ENCODE results near the gene YPEL2. TPM values are rescaled to one million over a fixed set of nuclear protein-coding genes. Genes with fewer than 3 reads are reported as not detected.

YPEL2 gene
- total RNA-seq, 1 experiment from 2014 or later, result 2.2 TPM

DNA sequence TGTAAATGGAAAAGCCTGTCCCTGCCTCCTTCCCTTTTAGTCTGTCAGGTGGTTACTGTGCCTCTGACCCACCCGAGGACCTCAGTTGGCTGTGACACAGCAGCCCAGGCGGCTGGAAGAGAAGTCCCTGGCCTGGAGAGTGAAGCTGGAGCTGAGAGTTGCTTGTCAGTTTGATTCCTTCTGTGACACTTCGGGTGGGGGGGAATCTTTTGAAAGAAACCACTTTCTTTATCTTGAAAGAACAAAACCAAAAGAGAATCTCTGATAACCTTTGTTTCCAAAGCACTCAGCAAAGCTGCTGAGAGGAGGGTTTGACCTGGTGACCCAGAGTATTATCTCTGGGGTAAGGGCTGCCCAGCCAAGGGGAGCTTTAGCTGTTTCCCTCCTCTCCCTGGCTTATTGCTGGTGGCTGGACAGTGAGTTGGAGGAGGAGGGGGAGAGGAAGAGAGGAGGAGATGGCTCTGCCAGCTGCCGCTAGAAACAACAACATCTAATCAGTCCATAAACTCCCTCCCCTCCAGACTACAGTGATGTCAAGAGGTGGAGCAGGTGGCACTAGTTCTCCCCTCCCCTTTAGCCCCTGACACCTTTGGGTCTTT is 34.0 kb downstream of the YPEL2 start:
- CTCF ChIA-PET, result interaction anchor here (0.6 to 2.3 kb wide), 12 partner anchors 11 to 107 kb away, joined by 3 to 28 read pairs (median 4); no protein-coding TSS in a partner anchor
- Mint-ChIP-seq H3K9me3 (no peaks in the 10 kb centered on the region), H3K36me3 (no peaks in the 10 kb centered on the region), H3K4me3 (no peak overlapping the region), H3K27ac (no peak overlapping the region; the same call in 1 of the 2 replicates), H3K27me3 (ENCODE audit: low read depth) (no peaks in the 10 kb centered on the region), H3K4me1 (peaks cover 63% of the 10 kb centered on the region)
- DNase-seq (ENCODE audit: low spot score) (no peak), ATAC-seq (no peak; the same call in 1 of the 2 replicates)
- TF ChIP-seq ZNF416 (CRISPR knock-in tag; IDR thresholded peaks at IDR 0.05) (no peak), NFE2L1 (CRISPR knock-in tag; IDR thresholded peaks at IDR 0.05) (no peak), ESRRA (CRISPR knock-in tag; IDR thresholded peaks at IDR 0.05; ENCODE audit: borderline replicate concordance) (no peak), NFYB (CRISPR knock-in tag; conservative IDR thresholded peaks at IDR 0.05; ENCODE audit: low read depth) (no peak), JUN (CRISPR knock-in tag; IDR thresholded peaks at IDR 0.05) (no peak), EMX1 (CRISPR knock-in tag; IDR thresholded peaks at IDR 0.05) (no peak)
- TF ChIP-seq, protein P1, sequence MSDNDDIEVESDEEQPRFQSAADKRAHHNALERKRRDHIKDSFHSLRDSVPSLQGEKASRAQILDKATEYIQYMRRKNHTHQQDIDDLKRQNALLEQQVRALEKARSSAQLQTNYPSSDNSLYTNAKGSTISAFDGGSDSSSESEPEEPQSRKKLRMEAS (CRISPR knock-in tag; IDR thresholded peaks at IDR 0.05), result no peak
- TF ChIP-seq, protein P2, sequence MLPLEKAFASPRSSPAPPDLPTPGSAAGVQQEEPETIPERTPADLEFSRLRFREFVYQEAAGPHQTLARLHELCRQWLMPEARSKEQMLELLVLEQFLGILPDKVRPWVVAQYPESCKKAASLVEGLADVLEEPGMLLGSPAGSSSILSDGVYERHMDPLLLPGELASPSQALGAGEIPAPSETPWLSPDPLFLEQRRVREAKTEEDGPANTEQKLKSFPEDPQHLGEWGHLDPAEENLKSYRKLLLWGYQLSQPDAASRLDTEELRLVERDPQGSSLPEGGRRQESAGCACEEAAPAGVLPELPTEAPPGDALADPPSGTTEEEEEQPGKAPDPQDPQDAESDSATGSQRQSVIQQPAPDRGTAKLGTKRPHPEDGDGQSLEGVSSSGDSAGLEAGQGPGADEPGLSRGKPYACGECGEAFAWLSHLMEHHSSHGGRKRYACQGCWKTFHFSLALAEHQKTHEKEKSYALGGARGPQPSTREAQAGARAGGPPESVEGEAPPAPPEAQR (CRISPR knock-in tag; IDR thresholded peaks at IDR 0.05), result no peak
- POLR2A ChIA-PET, result interaction anchor here (0.6 to 1.2 kb wide), 4 partner anchors 11 to 254 kb away, joined by 3 to 4 read pairs (median 3); partner anchors contain the start of gene CLTC

DNA sequence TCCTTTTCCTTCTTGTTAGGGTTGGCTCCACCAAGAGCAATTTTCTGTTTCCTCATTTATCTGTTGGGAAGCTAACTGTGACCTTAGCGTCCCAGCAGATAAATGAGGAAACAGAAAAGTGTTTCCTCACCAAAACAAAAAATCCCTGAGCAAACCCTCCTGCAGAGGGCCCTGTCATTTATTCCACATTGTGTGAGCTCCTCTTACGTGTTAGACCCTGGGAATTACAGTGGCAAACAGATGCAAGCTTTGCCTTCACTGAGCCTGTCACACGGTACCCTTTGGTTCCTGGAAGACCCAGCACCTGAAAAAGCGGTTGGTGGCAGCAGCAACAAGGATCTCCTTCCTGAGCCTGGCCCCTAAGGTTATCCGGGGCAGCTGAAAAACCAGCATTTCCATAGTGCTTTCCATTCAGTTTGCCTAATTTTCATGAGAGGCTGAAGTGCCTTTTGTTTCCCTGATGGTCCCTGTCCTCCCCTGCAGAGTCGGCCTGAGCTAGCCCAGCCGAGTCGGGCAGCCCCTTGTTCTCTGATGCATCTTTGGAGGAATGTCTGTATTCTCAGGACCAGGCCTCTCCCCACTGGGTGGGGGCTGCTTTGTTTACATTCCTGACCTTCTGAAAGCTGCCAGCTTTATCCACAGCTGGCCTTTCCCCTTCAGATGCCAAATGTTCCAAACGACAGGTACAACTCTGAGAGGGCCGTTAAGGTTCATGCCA is 34.7 kb downstream of the YPEL2 start:
- ChIA-PET CTCF (interaction anchor here (0.6 to 2.3 kb wide), 16 partner anchors 9 to 621 kb away, joined by 3 to 28 read pairs (median 4); no protein-coding TSS in a partner anchor), POLR2A (interaction anchor here (0.6 to 1.2 kb wide), 5 partner anchors 12 to 253 kb away, joined by 3 to 4 read pairs (median 3); partner anchors contain the start of gene CLTC)
- Mint-ChIP-seq H3K9me3 (no peaks in the 10 kb centered on the region), H3K27me3 (ENCODE audit: low read depth) (no peaks in the 10 kb centered on the region), H3K36me3 (no peaks in the 10 kb centered on the region), H3K27ac (peak overlapping the region; percentile 97), H3K4me1 (peaks cover 70% of the 10 kb centered on the region), H3K4me3 (peak overlapping the region; percentile 22)
- no peak for TF ChIP-seq RORB (CRISPR knock-in tag; IDR thresholded peaks at IDR 0.05)
- peak; percentile 92 for TF ChIP-seq FOXK1 (CRISPR knock-in tag; IDR thresholded peaks at IDR 0.05)
- peak; percentile 41; the same call in 1 of the 2 replicates for TF ChIP-seq TEAD1 (CRISPR knock-in tag; IDR thresholded peaks at IDR 0.05)
- ATAC-seq, result peak; percentile 91
- peak; percentile 78 for DNase-seq (ENCODE audit: low spot score)

DNA sequence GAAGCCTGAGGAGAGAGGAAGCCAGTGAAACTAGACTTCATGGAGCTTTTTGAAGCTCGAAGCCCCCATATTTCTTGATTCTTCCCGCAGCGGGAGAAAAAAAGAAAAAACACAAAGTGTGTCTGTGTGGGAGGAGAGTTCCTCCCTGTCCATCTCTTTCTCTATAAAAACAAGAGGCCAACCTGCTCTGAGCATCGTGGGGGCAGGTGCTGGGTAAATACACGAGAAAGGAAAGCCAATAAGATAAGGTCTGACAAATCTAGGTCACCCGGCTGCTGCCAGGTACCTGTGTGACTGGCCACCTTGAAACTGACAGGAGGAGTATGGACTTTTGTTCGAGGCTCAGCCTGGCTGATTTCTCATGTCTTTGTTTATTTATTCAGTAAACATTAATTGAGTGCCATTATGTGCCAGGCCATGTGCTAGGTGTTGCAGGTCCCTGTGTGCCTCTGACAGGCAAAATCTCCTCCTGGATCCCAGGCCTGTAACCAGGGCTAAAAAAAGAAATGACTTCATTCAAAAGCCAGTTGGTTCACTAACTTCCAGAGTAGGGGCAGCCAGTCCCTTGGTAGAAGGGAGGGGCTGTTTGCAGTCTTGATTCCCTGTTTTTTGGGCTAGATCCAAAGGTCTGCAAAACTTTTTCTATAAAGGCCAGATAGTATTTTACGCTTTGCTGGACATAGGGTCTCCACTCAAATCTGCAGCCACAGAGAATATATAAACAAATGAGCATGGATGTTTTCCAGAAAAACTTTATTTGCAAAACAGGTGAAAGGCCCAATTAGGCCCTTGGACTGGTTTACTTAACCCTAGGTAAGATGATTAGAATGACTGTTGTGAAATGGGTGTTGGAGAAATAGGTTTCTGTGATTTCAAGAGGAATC is 35.6 kb downstream of the YPEL2 start:
- DNase-seq (ENCODE audit: low spot score), result no peak
- Mint-ChIP-seq H3K36me3 (no peaks in the 10 kb centered on the region), H3K4me3 (peak overlapping the region; percentile 18)

DNA sequence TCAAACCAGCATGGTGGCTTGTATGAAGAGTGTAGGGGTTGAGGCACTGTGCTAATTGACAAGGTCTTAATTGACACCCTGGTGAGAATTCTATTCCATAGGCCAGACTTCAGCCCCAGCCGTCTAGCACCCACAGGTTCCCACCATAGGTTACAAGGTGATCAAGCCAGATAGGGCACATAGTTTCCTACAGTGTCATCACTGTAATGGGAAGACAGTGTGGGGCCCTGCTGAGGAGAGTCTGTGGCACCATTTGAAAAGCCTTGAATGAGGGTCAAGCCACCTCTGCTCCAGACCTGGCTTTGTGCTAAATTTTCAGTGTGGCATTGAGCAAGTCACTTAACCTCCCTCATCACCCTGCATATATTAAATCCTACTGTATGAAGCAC is 36.2 kb downstream of the YPEL2 start:
- TF ChIP-seq GABPB1 (CRISPR knock-in tag; IDR thresholded peaks at IDR 0.05) (0 out of 2 replicates have a peak, but pooled peaks have one; percentile 7), ZNF232 (CRISPR knock-in tag; IDR thresholded peaks at IDR 0.05) (no peak)
- TF ChIP-seq, protein P3, sequence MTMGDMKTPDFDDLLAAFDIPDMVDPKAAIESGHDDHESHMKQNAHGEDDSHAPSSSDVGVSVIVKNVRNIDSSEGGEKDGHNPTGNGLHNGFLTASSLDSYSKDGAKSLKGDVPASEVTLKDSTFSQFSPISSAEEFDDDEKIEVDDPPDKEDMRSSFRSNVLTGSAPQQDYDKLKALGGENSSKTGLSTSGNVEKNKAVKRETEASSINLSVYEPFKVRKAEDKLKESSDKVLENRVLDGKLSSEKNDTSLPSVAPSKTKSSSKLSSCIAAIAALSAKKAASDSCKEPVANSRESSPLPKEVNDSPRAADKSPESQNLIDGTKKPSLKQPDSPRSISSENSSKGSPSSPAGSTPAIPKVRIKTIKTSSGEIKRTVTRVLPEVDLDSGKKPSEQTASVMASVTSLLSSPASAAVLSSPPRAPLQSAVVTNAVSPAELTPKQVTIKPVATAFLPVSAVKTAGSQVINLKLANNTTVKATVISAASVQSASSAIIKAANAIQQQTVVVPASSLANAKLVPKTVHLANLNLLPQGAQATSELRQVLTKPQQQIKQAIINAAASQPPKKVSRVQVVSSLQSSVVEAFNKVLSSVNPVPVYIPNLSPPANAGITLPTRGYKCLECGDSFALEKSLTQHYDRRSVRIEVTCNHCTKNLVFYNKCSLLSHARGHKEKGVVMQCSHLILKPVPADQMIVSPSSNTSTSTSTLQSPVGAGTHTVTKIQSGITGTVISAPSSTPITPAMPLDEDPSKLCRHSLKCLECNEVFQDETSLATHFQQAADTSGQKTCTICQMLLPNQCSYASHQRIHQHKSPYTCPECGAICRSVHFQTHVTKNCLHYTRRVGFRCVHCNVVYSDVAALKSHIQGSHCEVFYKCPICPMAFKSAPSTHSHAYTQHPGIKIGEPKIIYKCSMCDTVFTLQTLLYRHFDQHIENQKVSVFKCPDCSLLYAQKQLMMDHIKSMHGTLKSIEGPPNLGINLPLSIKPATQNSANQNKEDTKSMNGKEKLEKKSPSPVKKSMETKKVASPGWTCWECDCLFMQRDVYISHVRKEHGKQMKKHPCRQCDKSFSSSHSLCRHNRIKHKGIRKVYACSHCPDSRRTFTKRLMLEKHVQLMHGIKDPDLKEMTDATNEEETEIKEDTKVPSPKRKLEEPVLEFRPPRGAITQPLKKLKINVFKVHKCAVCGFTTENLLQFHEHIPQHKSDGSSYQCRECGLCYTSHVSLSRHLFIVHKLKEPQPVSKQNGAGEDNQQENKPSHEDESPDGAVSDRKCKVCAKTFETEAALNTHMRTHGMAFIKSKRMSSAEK (CRISPR knock-in tag; IDR thresholded peaks at IDR 0.05; ENCODE audit: borderline replicate concordance), result no peak
- TF ChIP-seq, protein P4, sequence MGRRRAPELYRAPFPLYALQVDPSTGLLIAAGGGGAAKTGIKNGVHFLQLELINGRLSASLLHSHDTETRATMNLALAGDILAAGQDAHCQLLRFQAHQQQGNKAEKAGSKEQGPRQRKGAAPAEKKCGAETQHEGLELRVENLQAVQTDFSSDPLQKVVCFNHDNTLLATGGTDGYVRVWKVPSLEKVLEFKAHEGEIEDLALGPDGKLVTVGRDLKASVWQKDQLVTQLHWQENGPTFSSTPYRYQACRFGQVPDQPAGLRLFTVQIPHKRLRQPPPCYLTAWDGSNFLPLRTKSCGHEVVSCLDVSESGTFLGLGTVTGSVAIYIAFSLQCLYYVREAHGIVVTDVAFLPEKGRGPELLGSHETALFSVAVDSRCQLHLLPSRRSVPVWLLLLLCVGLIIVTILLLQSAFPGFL (CRISPR knock-in tag; IDR thresholded peaks at IDR 0.05; ENCODE audit: borderline replicate concordance), result no peak
- H3K4me1 Mint-ChIP-seq, result peaks cover 66% of the 10 kb centered on the region
- H3K9me3 Mint-ChIP-seq, result no peaks in the 10 kb centered on the region
- POLR2A ChIA-PET, result interaction anchor here (1.2 kb wide), 1 partner anchor 473 kb away, joined by 3 read pairs; no protein-coding TSS in a partner anchor
- no peak overlapping the region for H3K27ac Mint-ChIP-seq
- DNase-seq (ENCODE audit: low spot score), result no peak
- ATAC-seq, result no peak
- no peaks in the 10 kb centered on the region for H3K36me3 Mint-ChIP-seq
- H3K4me3 Mint-ChIP-seq, result no peak overlapping the region
- CTCF ChIA-PET, result no interaction called here
- H3K27me3 Mint-ChIP-seq (ENCODE audit: low read depth), result no peaks in the 10 kb centered on the region

More for the DNA sequence above, 35.6 kb downstream of the YPEL2 start:
- peaks cover 68% of the 10 kb centered on the region for H3K4me1 Mint-ChIP-seq
- ChIA-PET POLR2A (interaction anchor here (0.8 to 1.2 kb wide), 4 partner anchors 17 to 252 kb away, joined by 3 to 4 read pairs (median 3); partner anchors contain the start of gene CLTC), CTCF (interaction anchor here (0.7 to 2.3 kb wide), 12 partner anchors 8 to 155 kb away, joined by 3 to 28 read pairs (median 4); no protein-coding TSS in a partner anchor)
- no peaks in the 10 kb centered on the region for H3K9me3 Mint-ChIP-seq
- TF ChIP-seq CREM (CRISPR knock-in tag; IDR thresholded peaks at IDR 0.05) (no peak), ZNF232 (CRISPR knock-in tag; IDR thresholded peaks at IDR 0.05) (no peak), GABPB1 (CRISPR knock-in tag; IDR thresholded peaks at IDR 0.05) (peak; percentile 54)
- peak overlapping the region; percentile 97 for H3K27ac Mint-ChIP-seq
- no peak; the same call in 1 of the 2 replicates for ATAC-seq
- H3K27me3 Mint-ChIP-seq (ENCODE audit: low read depth), result no peaks in the 10 kb centered on the region

Measured in WTC11 (cell line).